Muscle of arm (tissue), 14 donors: ENCODE data around the gene FBXO3. TPM values are rescaled to one million over a fixed set of nuclear protein-coding genes. Genes with fewer than 3 reads are reported as not detected.
"Not testable (repeated sequence)": the region's sequence is repeated elsewhere in the genome, so short reads cannot be mapped to it uniquely, and the experiment has no call there.

Source experiments
- DNase-seq: peaks from one replicate; pipeline ENCODE4 v3.0.0-alpha.2; 2013
- long read RNA-seq, 11 donors: transcript quantifications; one replicate each; lab custom pipeline, GENCODE V29; 2026
- polyA plus RNA-seq, 12 donors: library from polyadenylated mRNA; unstranded; fragments of 120-200 nt; gene quantifications; one replicate each; pipeline ENCODE4 v1.2.1, GENCODE V29; 2013; ENCODE audit not compliant: insufficient read length in 12 of 12

FBXO3 gene, protein sequence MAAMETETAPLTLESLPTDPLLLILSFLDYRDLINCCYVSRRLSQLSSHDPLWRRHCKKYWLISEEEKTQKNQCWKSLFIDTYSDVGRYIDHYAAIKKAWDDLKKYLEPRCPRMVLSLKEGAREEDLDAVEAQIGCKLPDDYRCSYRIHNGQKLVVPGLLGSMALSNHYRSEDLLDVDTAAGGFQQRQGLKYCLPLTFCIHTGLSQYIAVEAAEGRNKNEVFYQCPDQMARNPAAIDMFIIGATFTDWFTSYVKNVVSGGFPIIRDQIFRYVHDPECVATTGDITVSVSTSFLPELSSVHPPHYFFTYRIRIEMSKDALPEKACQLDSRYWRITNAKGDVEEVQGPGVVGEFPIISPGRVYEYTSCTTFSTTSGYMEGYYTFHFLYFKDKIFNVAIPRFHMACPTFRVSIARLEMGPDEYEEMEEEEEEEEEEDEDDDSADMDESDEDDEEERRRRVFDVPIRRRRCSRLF
- polyA plus RNA-seq = 10 to 100 TPM in 11 of 12 donors, not detected in 1; 26.2 to 40.4 (median 32.8) TPM
- long read RNA-seq, donor 1, partial matches to known transcripts = 0 of 3 reads
- long read RNA-seq, donor 1, other reads (novel, unspliced or antisense) = 0 of 3 reads
- long read RNA-seq, donor 2, full-length matches to known transcripts = 6 of 6 reads
- long read RNA-seq, donor 2, partial matches to known transcripts = 0 of 6 reads
- long read RNA-seq, donor 2, other reads (novel, unspliced or antisense) = 0 of 6 reads
- long read RNA-seq, donor 3, full-length matches to known transcripts = 4 of 4 reads
- long read RNA-seq, donor 3, partial matches to known transcripts = 0 of 4 reads
- long read RNA-seq, donor 3, other reads (novel, unspliced or antisense) = 0 of 4 reads
- long read RNA-seq, donor 4, partial matches to known transcripts = 0 of 3 reads
- long read RNA-seq, donor 4, other reads (novel, unspliced or antisense) = 0 of 3 reads
- long read RNA-seq, donor 5 = 0 reads
- long read RNA-seq, donor 6, partial matches to known transcripts = 0 of 4 reads
- long read RNA-seq, donor 6, other reads (novel, unspliced or antisense) = 0 of 4 reads
- long read RNA-seq, donor 7, partial matches to known transcripts = 0 of 5 reads
- long read RNA-seq, donor 7, other reads (novel, unspliced or antisense) = 0 of 5 reads
- long read RNA-seq, donor 8, transcript FBXO3-201 (11 exons, 2,397 nt) = major isoform, 5 of 5 reads
- long read RNA-seq, donor 8, partial matches to known transcripts = 0 of 5 reads
- long read RNA-seq, donor 8, other reads (novel, unspliced or antisense) = 0 of 5 reads
- long read RNA-seq, donor 9, partial matches to known transcripts = 0 of 3 reads
- long read RNA-seq, donor 9, other reads (novel, unspliced or antisense) = 0 of 3 reads
- long read RNA-seq, donor 10, transcript FBXO3-201 (11 exons, 2,397 nt) = major isoform, 9 of 10 reads
- long read RNA-seq, donor 10, partial matches to known transcripts = 0 of 10 reads
- long read RNA-seq, donor 10, other reads (novel, unspliced or antisense) = 0 of 10 reads
- long read RNA-seq, donor 11, partial matches to known transcripts = 0 of 5 reads
- long read RNA-seq, donor 11, other reads (novel, unspliced or antisense) = 0 of 5 reads

DNA sequence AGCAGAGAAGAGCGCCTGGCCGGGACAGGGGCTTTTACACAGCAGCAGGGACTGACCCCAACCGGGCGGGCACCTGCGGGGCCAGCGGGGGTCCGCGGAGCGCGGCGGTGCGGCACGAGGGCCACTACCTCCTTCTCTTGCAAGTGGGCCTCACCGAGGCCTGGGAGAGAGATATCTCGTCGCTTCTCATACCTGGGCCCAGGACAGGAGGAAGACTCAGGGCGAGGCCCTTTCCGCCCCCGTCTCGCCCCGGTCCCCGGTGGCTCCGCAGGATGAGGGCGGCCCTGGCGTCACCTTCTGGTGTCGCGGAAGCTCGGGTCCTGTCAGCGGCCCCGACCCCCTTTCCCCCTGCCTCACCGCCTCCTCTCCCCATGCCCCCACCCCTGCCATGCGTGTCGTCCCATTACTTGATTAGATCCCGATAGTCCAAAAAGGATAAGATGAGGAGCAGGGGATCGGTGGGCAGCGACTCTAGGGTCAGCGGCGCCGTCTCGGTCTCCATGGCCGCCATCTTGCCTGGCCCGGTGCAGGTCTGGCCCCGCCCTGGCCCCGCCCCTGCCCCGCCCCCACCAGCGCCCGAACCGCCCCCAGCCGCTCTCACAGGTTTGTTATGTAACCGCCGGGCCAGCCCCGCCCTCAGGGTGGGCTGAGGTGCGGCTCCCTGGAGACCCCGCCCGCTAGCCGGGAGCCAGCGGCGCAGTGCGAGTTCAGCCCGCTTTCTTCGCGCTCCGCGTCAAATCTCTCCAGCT lies at the start of gene FBXO3:
Gene FBXO3 (minus strand): TSS at position 534 of the 749 bp plus-strand sequence. CDS start 23 bp downstream, at position 511.
- peak; percentile 74 for DNase-seq

- not testable (repeated sequence) for DNase-seq
Observed at GRCh38 chr11:33822981-33823380, 48.7 kb upstream of the FBXO3 start.

DNA sequence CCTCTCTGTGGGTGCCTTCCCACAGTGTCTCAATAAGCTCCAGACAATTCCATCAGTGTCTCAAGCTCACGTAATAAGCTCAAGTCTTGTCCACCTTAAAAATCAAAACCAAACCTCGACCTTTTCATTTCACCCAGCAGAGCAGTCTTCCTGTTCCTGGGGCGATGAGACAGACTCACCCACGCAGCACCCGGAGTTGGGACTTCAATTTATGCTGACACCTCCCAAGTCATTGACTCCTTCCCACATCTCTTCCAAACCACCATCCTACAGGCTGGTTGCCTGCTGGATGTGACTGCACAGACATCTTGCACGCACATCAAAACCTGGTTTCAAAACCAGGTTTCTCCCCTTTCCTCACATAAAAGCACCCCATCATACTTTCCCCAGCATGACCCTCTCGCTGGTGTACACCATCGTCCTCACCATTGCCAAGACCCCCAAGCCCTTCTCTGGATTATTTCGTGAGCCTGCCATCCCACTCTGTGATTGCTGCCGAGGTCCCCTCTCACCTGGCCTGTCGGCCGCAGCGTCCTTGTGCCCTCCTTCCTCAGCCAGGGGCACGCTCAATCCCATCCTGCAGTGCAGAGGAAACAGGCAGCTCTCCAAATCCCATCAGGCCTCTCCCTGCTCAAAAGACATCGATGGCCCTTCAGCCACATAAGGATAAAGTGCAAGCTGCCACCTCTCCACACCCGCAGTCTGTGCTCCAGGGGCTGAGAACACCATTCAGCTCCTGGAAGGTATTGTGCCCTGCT lies 45.1 kb upstream of the FBXO3 start:
- no peak for DNase-seq

DNA sequence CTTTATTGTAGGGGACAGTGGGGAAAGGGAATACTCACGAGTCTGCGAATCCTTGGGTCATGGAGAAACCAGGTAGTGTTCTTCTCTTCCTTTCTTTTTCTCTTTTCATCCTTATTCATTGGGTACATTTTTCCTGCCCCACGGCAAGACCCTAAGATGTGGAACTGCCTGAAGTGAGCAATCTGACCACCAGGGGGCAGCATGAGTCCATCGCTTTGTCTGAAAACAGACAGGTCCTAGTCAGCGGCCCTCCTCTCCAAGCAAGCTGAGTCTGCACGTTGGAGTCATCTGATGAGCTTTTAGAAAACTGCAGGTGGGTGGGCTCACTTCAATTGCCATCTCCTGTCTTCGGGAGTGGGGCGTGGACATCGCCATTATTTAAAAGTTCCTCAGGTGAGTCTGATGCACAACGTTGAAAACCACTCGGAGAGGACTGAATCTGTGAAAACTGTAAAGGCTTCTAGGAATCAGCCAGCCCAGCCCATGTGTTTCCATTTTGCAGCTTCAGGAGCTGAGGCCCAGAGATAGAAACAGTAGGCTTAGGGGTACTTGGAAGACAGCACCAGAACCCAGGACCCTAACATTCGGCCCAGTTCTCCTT lies 34.0 kb upstream of the FBXO3 start:
- DNase-seq = peak; percentile 82

DNA sequence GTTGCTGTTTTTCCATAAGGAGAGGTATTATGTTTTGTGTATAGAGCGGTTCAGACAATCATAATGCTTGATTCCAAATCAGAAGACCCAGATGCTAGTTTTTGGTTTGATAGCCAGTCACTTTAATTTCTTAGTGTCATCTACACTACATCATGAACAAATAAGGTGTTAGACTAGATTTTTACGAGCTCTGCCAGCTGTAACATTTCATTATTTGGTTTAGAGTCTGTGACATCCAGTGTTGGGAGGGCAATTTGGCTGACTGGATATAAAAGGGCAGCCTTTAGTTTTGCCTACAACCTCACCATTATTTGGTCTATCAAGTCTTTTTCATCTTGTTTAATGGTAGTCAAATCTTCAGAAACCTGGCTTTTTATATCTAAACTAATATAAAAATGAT lies 30.2 kb upstream of the FBXO3 start:
- DNase-seq = no peak

GRCh38 chr11:33802194-33802950 lies 28.1 kb upstream of the FBXO3 start:
- DNase-seq = peak; percentile 73

DNA sequence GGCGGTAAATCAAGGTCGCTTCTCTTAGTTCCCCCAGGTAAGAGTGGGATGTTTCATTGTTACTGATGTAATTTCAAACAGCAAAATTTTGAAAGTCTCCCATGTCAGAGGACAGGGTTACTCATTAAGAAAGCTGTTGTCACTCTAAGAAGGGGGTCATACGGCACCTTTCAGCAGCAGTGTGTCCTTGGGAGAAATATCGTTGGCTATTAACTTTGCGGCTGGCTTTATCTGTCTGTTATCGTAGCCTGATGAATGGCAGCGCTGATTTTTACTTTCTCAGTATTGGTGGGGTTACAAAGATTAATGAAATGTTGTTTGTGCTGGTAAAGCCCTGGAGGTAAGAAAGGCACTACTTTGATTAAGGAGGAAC lies 27.5 kb upstream of the FBXO3 start:
- no peak for DNase-seq

DNA sequence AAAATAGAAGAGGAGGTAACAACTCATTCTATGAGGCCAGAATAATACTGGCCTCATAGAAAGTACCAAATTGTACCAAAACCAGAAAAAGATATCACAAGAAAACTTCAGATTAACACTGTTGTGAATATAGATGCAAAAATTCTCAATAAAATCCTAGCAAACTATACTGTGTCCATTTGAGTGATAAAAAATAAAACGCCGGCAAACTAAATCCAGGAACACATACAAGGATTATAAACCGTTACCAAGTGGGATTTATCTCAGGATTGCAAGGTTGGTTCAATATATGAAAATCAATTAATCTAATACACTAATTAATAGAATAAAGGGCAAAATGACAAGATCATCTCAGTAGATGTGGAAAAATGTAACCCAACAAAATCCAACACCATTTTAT lies 23.6 kb upstream of the FBXO3 start:
- no peak for DNase-seq

DNA sequence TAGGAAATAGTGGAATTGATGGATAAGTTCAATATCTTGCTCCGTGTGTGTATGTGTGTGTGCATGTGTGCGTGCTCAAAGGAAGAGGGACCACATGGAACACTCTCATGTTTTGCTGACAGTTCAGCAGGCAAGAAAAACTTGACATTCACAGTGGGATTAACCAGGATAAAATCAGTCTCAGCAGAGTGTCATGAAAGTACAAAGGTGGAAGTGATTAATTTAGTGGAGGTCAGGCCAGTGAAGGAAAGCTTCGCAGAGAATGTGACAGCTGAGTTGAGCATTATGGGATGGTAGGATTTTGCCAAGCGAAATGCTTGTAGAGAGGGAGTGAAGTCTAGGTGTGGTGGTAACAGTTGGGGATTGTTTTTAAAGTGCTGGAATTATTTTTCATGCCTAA lies 15.7 kb upstream of the FBXO3 start:
- DNase-seq = no peak

DNA sequence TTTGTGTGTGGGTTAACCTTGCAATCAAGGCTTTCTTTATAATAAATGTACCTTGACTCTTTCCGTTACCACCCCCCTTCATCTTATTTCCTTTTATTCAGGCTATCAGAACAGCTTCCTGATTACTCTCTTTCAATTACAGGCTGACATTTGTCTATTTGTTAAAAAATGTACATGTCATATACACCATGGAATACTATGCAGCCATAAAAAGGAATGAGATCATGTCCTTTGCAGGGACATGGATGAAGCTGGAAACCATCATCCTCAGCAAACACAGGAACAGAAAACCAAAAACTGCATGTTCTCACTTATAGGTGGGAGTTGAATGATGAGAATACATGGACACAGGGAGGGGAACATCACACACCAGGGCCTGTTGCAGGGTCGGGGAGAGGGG lies 13.8 kb upstream of the FBXO3 start:
- not testable (repeated sequence) for DNase-seq

GRCh38 chr11:33787076-33787475 lies 12.8 kb upstream of the FBXO3 start:
- DNase-seq = no peak

DNA sequence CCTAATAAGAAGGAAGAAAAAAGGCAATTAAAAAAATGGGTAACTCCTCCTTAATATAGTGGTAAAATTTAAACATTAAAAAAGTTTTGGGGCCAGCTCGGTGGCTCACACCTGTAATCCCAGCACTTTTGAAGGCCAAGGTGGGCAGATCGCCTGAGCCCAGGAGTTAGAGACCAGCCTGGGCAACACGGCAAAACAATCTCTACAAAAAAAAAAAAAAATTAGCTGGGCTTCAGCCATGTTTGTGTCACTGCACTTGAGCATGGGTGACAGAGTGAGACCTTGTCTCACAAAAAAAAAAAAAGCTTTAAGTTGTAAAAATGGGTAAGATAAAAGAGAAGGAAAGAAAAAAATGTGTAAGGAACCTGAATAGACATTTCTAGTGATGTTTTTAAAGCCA lies 11.3 kb upstream of the FBXO3 start:
- no peak for DNase-seq

DNA sequence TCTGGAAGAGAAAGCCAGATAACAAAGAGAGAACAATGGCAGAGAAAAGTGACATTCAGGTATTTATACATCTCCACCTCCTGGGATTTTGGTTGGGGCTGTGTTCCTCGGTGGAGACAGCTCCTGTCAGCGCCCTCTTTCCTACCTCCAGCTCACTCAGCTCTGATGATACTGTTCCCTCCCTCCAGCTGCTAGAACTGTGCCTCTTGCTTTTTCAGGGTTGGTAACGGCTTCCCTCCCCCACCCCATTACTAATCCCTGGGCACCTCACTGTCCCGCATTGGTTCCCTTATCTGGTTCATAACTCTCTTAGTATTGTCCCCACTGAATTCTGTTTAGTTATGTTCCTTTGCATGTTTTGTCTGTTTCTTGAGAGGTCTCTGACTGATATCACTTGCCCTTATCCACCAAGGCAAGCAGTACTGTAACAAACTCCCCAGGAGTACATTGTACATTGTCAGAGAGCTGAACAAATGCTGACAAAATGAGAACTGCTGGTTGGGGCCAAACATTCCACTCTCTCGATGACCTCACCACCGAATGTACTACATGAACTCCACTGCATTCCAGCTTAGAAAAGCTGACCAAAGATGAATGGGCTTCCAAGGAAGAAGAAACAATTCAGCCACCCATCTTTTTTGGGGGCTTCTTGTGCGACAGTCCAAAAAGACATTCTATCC lies 5.7 kb upstream of the FBXO3 start:
- no peak for DNase-seq

DNA sequence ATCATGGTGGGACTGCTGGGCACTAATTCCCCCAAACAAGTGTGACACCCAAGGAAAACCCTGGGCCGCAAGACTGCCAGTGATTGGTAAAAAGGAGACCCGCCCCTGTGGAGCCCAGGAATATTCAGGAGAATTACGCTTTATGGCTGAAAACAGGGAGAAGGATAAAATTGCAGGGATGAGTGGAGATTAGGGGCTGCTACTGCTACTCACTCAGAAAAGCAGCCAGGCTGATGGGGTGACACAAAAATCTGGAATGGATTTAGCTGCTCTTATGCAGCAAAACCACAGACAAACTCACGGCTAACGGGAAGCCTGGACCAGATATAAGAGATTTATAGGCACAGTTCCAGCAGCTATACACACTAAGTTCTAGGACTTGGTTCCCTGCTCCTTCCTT lies 4.4 kb upstream of the FBXO3 start:
- peak; percentile 77 for DNase-seq

DNA sequence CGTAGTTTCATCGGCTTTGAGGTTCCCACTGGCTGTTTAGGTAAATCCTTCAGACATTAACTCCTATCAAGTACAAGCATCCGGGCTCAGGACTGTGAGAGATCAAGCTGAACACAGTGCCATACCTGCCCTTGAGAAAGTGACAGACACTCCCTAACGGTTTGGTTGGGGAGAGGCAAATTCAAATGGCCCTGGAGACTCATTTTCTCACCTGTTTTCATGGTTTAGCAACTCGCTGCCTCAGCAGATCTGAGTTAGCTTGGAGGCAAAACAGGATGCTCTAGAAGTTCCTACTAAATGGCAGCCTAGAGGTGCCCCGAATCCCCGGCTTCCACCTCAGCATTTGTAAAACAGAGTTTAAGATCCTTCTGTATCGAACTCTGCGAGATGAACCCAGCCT lies 3.6 kb upstream of the FBXO3 start:
- DNase-seq = no peak

DNA sequence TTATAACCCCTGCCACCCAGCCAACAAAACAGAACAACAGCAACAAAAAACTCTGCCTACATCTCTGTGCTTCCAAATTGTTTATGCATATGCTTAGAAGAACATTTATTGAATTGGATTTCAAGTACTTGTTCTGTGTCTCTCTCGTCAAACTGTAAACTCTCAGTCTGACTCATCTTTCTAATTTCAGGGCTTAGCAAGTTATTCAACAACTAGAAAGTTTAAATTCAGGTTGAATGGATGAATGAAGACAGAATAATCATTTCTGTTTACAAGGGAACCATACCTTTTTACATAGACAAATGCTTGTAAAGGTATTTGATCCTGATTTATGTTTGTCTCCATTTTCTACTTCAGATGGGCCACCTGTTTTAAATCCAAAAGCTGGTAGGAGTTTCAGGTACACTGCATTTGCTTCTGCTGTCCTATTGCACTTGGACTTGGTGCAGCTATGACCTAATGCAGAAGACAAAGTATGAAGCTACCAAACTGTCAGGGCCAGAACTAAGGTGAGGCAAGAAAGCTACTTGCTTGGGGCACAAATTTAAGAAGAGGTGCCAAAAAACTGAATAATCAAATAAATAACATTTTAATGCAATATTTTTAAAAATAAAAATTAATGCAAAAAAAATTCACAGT lies 1.6 kb upstream of the FBXO3 start:
- DNase-seq = no peak

DNA sequence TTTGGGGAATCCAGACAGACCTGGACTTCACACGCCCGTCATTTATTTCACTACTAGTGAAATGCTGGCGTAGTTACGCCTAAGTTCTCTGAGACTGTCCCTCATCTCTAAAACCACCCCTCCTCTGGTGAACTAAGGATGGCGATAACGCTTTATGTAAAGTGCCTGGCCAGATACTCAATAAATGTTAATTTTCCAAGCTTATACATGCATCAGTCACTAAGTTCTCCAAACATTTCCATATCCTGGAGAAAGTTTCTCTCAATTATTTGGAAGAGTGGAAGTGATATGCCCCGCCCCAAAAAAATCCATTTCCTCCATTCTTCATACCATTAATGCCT lies 1.1 kb upstream of the FBXO3 start:
- DNase-seq = no peak
